Effector memory CD4-positive, alpha-beta T cell (primary cell): Measurements from ENCODE around the gene GNB5.

Experiments used
- DNase-seq, 3 donors: peaks; one replicate each; pipeline ENCODE4 v3.0.0-alpha.2; 2020
- H3K27ac ChIP-seq: 2 replicates; pipeline ENCODE4 v1.7.0; 2013; ENCODE audit warnings: mild to moderate bottlenecking, low read length, moderate library complexity; ENCODE audit not compliant: insufficient read depth, poor library complexity, severe bottlenecking
- H3K27me3 ChIP-seq: replicated peaks from 2 replicates; pipeline ENCODE4 v1.7.0; 2013; ENCODE audit warnings: mild to moderate bottlenecking, low read length; ENCODE audit not compliant: insufficient read depth, control insufficient read depth, poor library complexity, severe bottlenecking
- H3K36me3 ChIP-seq: 2 replicates; pipeline ENCODE4 v1.7.0; 2013; ENCODE audit warnings: mild to moderate bottlenecking, low read length, moderate library complexity; ENCODE audit not compliant: control insufficient read depth, insufficient read depth
- H3K4me1 ChIP-seq: 2 replicates; pipeline ENCODE4 v1.7.0; 2013; ENCODE audit warnings: low read length, mild to moderate bottlenecking; ENCODE audit not compliant: control insufficient read depth, insufficient read depth, poor library complexity, severe bottlenecking
- H3K4me3 ChIP-seq: 2 replicates; pipeline ENCODE4 v1.7.0; 2013; ENCODE audit warnings: low read length, low read depth, mild to moderate bottlenecking; ENCODE audit not compliant: insufficient read depth, poor library complexity, severe bottlenecking
- H3K9me3 ChIP-seq: 2 replicates; pipeline ENCODE4 v1.7.0; 2013; ENCODE audit warnings: mild to moderate bottlenecking, low read length, moderate library complexity; ENCODE audit not compliant: control insufficient read depth

Gene GNB5

DNA sequence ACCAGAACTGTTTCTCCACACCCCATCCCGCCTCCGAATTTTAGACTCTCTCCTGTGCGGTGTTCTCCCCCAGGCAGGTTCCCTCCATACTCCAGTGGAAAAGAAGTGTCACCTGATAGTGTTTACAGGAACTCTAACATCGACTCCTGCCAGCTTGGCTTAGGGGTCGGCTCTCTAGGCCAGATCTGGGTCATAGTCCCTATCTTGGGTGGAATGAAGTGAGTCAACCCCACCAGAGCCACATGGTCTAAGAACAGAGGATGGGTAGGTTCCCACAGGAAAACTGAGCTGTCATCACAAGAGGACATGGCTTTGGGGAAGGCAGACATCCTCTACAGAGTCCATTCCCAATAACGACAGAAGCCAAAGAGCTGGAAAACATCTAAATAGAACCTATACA, 84.6 kb downstream of the GNB5 start:
- no peaks in the 10 kb centered on the region for H3K9me3 ChIP-seq
- H3K4me1 ChIP-seq = peaks cover under 1% of the 10 kb centered on the region
- no peaks in the 10 kb centered on the region for H3K36me3 ChIP-seq
- H3K4me3 ChIP-seq = no peak overlapping the region
- no peaks in the 10 kb centered on the region for H3K27me3 ChIP-seq
- no peak for DNase-seq
- no peak overlapping the region for H3K27ac ChIP-seq

DNA sequence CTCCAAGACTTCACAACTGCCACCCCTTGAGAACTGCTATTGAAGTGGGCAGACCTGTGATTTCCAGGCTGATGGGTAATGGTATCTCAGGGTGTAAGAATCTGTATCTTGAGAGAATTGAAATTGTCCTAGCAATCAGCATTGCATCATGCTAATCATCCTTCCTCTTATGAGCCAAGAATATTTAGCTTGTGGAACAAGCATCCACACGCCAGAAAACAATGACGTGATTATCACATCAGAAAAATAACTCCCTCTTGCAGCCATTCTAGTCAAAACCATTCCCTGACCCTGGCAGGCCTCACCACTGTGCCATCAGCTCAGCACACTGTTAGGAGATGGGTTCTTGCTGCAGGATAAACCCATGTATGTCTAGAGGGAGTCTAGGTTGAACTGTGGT, 85.3 kb downstream of the GNB5 start:
- no peak overlapping the region for H3K27ac ChIP-seq
- DNase-seq = no peak
- H3K4me1 ChIP-seq = no peaks in the 10 kb centered on the region
- no peak overlapping the region for H3K4me3 ChIP-seq
- no peaks in the 10 kb centered on the region for H3K27me3 ChIP-seq
- no peaks in the 10 kb centered on the region for H3K9me3 ChIP-seq
- no peaks in the 10 kb centered on the region for H3K36me3 ChIP-seq

DNA sequence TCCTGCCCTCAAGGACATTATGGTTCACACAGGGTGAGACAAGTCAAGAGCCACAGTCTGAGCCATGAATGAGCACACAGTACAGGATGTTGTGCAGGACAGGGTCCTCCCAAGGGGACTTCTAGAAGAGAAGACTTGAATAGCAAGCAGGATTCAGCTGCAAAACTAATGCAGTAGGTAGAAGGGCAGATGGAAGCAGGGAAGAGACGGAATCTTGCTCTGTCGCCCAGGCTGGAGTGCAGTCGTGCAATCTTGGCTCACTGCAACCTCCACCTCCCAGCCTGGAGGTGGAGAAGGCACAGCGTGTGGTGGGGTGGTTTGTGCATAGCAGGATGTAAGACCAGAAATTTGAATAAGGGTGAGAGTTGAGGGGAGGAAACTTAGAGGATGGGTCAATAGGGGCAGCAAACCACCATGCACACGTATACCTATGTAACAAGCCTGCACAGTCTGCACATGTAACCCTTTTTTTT, 86.6 kb downstream of the GNB5 start:
- H3K4me1 ChIP-seq = no peaks in the 10 kb centered on the region
- no peaks in the 10 kb centered on the region for H3K27me3 ChIP-seq
- no peak overlapping the region for H3K4me3 ChIP-seq
- H3K36me3 ChIP-seq = no peaks in the 10 kb centered on the region
- H3K9me3 ChIP-seq = no peaks in the 10 kb centered on the region
- DNase-seq = no peak
- H3K27ac ChIP-seq = no peak overlapping the region

DNA sequence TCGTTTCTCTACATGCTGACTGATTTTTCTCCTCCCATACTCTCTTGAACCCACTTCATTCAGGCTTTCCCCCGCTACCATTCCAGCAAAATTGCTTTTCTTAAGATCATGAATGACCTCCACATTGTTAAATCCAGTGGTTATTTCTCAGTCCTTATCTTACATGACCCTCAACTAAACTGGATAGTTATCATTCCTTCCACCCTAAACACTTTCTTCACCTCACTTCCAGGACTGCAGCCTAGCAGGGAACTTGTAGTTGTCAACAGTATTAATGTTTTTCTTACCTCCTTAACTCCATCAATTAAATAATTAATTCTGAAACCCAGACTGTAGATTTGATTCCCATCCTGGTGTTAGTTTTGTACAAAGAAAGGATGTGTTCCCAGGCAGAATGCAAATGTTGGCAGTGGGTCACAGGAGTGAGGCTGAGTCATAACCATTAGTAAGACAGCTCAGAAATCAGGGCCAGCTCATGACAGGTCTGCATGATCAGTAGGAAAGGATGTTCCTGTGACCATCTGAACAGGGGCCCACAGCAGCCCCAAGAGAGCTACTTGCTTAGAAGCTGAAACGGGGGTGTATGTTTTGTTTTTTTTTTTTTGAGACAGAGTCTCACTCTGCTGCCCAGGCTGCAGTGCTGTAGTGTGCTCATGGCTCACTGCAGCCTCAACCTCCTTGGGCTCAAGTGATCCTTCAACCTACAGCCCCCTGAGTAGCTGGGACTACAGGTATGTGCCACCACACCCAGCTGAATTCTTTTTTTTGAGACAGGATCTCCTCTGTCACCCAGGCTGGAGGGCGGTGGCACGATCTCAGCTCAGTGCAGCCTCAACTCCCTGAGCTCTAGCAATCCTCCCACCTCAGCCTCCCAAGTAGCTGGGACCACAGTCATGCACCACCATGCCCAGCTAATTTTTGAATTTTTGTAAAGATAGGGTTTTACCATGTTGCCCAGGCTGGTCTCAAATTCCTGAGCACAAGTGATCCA, 87.7 kb downstream of the GNB5 start:
- no peak overlapping the region for H3K4me3 ChIP-seq
- no peak for DNase-seq
- H3K9me3 ChIP-seq = no peaks in the 10 kb centered on the region
- no peaks in the 10 kb centered on the region for H3K4me1 ChIP-seq
- H3K36me3 ChIP-seq = no peaks in the 10 kb centered on the region
- no peak overlapping the region for H3K27ac ChIP-seq
- H3K27me3 ChIP-seq = no peaks in the 10 kb centered on the region

DNA sequence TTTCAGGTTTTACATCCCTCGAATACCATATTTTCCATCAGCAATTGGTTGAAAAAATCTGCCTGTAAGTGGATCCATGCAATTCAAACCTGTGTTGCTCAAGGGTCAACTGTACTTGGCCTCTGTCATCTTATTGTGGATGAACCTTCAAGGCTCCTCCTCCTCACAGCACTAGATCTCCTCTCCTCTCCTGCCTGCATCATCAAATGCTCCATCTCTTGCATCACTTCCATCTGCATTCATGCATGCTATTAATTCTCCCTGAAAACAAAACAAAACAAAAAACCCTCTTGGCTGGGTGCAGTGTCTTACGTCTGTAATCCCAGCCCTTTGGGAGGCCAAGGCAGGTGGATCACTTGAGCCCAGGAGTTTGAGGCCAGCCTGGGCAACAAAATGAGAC, 88.7 kb downstream of the GNB5 start:
- no peaks in the 10 kb centered on the region for H3K9me3 ChIP-seq
- H3K4me1 ChIP-seq = no peaks in the 10 kb centered on the region
- H3K27me3 ChIP-seq = no peaks in the 10 kb centered on the region
- no peak for DNase-seq
- H3K36me3 ChIP-seq = no peaks in the 10 kb centered on the region
- no peak overlapping the region for H3K4me3 ChIP-seq
- H3K27ac ChIP-seq = no peak overlapping the region

DNA sequence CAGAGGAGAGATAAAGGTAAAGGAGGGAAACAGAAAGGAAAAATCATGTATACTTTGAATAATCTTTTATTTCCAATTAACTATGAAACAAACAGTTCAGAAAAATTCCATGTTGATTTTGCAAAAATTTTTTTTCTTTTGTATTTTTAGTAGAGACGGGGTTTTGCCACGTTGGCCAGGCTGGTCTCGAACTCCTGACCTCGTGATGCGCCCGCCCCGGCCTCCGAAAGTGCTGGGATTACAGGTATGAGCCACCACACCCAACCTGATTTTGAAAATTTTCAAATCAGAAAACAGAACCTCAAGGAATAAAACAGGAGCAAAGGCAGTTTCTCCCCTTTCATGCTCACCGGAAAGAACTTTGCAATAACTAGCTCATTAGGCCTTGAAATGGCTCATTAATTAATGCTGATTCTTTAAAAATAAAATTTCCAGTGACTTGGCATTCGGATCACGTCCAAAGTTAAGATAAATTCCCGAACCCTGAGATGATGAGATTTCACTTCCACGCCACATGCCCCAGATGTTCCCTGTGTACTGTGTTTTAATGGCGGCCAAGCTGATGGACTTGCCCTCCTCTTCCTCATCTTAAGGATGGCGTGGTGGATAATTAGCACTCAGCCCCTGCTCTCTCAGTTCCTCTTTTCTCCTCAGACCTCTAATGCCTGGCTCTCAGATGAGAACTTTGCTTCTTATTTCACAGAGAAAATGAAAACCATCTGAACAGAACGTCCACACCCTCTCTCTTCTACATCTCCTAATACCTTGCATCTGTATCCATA, 89.5 kb downstream of the GNB5 start:
- H3K27ac ChIP-seq = no peak overlapping the region
- H3K36me3 ChIP-seq = no peaks in the 10 kb centered on the region
- no peaks in the 10 kb centered on the region for H3K27me3 ChIP-seq
- H3K4me1 ChIP-seq = no peaks in the 10 kb centered on the region
- no peak for DNase-seq
- no peaks in the 10 kb centered on the region for H3K9me3 ChIP-seq
- H3K4me3 ChIP-seq = no peak overlapping the region

DNA sequence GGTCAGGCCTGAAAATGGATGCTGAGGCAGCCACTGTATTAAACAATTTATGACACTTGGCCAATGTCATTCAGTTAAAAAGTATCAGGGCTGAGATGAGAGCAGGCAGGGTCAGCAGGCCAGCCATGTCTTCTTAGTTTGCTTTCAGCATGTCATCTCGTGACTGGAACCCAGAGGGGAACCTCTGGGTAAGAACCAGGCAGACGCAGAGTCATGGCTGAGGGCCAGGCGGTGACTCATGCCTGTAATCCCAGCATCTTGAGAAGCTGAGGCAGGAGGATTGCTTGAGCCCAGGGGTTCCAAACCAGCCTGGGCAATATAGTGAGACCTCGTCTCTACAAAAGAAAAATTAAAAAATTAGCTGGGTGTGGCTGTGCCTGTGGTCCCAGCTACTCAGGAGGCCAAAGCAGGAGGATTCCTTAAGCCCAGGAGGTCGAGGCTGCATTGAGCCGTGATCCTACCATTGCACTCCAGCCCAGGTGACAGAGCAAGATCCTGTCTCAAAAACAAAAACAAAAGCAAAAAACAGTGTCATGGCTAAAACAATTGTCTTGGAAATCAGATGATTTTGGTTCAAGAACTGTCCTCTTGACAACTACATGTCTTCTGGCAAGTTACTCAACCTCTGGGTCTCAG, 90.3 kb downstream of the GNB5 start:
- Histone ChIP-seq H3K27ac (no peak overlapping the region), H3K36me3 (no peaks in the 10 kb centered on the region), H3K4me3 (no peak overlapping the region), H3K9me3 (no peaks in the 10 kb centered on the region), H3K27me3 (no peaks in the 10 kb centered on the region), H3K4me1 (no peaks in the 10 kb centered on the region)
- DNase-seq = no peak

DNA sequence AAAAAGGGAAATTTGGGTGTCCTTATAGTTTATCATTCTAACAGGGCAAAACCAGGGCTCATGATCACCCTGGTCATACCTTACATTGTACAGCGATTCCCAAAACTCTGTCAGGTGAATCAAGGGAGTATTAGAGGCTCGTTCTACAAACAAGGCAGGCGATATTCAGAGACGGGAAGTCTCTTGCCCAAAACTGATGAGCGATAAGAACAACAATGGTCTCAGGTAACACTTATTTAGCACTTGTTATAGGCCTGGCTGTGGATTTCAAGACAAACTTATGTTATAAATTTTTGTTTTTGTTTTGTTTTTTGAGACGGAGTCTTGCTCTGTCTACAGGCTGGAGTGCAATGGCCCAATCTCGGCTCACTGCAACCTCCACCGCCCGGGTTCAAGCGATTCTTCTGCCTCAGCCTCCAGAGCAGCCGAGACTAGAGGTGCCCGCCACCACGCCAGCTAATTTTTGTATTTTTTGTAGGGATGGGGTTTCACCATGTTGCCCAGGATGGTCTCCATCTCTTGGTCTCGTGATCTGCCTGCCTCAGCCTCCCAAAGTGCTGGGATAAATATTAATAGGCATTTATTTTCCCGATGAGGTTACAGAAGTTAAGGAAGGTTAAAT, 91.4 kb downstream of the GNB5 start:
- DNase-seq = no peak
- H3K4me3 ChIP-seq = no peak overlapping the region
- H3K36me3 ChIP-seq = no peaks in the 10 kb centered on the region
- H3K27me3 ChIP-seq = no peaks in the 10 kb centered on the region
- H3K27ac ChIP-seq = no peak overlapping the region
- H3K9me3 ChIP-seq = no peaks in the 10 kb centered on the region
- no peaks in the 10 kb centered on the region for H3K4me1 ChIP-seq

DNA sequence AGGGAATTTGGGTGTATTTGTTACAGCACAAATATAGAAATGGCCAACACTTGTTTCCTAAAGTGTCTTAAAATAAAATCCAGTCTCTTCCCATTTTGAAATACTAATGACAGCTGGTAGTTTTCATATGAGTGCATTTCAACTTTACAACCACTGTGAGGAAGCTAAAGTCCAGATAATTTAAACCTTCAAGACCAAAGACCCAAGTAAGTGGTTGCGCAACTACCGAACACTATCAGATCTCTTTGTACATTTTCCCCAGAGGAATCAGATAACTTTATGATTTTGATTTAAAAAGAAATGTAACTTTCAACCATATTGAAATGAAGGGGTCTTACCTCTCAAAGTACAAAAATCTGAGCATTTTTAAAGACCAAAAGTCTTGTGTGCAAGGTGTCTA, 92.9 kb downstream of the GNB5 start:
- no peaks in the 10 kb centered on the region for H3K36me3 ChIP-seq
- H3K4me1 ChIP-seq = no peaks in the 10 kb centered on the region
- no peaks in the 10 kb centered on the region for H3K27me3 ChIP-seq
- no peak overlapping the region for H3K27ac ChIP-seq
- no peak overlapping the region for H3K4me3 ChIP-seq
- no peaks in the 10 kb centered on the region for H3K9me3 ChIP-seq
- DNase-seq = no peak
